GM21717 (cell line): ENCODE measurements around the gene SPSB1.

Source experiments
- ATAC-seq: cut with Tn5 transposase; IDR thresholded peaks from one replicate; pipeline ENCODE4 v1.9.1; 2021; ENCODE audit warnings: mild to moderate bottlenecking, moderate library complexity; ENCODE audit not compliant: unreplicated experiment

Gene SPSB1

DNA sequence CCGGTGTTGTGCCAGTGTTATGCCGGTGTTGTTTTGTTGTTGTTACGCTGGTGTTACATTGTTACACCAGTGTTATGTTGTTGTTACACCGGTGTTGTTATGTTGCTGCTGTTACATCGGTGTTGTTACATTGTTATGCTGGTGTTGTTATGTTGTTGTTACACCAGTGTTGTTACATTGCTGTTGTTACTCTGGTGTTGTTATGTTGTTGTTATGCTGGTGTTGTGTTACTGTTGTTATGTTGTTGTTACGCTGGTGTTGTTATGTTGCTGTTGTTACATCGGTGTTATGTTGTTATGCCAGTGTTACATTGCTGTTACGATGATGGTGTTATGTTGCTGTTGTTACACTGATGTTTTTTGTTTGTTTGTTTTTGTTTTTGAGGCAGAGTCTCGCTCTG is 34.1 kb upstream of the SPSB1 start:
- no peak for ATAC-seq

DNA sequence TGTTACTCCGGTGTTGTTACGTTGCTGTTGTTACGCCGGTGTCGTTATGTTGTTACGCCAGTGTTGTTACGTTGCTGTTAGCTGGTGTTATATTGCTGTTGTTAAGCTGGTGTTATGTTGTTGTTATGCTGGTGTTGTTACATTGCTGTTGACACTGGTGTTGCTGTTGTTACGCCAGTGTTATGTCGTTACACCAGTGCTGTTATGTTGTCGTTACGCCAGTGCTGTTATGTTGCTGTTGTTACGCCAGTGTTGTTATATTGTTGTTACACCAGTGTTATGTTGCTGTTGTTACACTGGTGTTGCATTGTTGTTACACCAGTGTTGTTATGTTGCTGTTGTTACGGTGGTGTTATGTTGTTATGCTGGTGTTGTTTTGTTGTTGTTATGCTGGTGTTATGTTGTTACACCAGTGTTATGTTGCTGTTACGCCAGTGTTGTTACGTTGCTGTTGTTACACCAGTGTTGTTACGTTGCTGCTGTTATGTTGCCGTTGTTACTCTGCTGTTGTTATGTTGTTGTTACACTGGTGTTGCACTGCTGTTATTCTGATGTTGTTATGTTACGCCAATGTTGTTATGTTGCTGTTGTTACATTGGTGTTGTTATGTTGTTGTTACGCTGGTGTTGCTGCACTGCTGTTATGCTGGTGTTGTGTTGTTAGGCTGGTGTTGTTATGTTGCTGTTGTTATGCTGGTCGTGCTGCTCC is 32.5 kb upstream of the SPSB1 start:
- no peak for ATAC-seq

DNA sequence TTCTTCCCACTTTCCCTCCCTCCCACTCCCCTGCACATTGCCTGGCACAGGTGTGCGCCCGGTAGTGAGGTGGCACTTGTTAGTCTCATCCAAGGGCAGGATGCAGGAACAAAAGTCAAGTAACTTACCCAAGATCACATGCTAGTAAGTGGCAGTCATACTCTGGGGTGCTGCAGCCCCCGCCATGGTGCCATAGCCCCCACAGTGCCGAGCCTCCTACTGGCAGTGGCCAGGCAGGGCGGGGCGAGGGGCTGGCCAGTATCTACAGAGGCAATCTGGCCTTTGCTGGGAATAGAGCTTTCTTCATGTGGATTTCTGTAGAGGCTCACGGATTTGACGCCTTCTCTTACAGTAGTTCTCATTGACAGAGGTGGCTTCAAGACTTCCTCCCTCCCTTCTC is 31.2 kb upstream of the SPSB1 start:
- no peak for ATAC-seq

DNA sequence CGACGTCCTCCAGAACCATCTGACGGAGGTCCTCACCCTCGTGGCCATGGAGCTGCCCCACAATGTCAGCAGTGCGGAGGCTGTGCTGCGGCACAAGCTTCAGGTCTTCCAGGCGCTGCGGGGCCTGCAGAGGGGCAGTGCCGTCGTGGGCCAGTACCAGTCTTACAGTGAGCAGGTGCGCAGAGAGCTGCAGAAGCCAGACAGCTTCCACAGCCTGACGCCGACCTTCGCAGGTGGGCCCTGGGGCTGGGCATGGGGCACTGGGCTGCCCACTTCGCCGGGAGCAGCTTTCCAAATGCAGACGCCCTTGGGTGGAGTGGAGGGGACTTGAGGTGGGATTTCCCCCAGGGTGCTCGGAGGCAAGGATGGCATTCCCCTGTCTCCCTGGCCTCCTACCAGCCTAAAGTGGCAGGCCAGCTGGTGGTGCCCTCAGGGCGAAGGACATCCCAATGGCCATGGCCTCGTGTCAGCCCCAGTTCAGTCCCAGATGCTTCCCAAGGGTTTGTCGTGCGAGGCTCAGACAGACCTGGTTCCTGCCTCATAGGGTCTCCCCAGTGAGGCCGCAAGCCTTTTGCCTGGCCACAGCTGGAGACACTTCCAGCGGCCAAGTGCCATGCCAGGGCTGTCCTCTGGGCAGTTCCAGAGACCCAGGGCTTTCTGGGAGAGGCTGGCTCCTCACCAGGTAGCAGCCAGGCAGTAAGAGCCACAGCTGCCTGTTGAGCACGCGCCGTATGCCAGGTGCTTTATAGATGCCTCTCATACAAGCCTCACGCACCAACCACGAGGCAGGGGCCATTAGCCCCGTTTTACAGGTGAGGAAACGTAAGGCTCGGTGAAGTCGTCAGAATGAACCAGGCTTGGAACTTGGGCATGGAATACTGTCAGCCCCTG is 30.4 kb upstream of the SPSB1 start:
- no peak for ATAC-seq

DNA sequence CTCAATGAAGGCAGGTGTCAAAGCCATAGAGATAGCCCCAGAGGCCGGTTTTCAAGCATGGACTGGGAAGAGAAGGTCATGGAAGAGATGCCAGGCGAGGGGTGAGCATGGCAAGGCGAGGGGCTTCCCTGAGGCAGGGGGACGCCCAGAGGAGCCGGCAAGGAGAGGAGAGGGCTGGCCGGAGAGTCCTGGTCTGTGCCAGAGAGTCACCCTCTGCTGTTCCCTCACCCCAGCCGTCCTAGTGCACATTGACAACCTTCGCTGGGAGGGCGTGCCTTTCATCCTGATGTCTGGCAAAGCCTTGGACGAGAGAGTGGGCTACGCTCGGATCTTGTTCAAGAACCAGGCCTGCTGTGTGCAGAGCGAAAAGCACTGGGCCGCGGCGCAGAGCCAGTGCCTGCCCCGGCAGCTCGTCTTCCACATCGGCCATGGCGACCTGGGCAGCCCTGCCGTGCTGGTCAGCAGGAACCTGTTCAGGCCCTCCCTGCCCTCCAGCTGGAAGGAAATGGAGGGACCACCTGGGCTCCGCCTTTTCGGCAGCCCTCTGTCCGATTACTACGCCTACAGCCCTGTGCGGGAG is 29.3 kb upstream of the SPSB1 start:
- ATAC-seq = no peak

DNA sequence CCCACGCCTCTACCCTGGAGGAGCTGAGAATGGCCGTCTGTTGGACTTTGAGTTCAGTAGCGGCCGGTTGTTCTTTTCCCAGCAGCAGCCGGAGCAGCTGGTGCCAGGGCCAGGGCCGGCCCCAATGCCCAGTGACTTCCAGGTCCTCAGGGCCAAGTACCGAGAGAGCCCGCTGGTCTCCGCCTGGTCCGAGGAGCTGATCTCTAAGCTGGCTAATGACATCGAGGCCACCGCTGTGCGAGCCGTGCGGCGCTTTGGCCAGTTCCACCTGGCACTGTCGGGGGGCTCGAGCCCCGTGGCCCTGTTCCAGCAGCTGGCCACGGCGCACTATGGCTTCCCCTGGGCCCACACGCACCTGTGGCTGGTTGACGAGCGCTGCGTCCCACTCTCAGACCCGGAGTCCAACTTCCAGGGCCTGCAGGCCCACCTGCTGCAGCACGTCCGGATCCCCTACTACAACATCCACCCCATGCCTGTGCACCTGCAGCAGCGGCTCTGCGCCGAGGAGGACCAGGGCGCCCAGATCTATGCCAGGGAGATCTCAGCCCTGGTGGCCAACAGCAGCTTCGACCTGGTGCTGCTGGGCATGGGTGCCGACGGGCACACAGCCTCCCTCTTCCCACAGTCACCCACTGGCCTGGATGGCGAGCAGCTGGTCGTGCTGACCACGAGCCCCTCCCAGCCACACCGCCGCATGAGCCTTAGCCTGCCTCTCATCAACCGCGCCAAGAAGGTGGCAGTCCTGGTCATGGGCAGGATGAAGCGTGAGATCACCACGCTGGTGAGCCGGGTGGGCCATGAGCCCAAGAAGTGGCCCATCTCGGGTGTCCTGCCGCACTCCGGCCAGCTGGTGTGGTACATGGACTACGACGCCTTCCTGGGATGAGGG is 28.5 kb upstream of the SPSB1 start:
- no peak for ATAC-seq

DNA sequence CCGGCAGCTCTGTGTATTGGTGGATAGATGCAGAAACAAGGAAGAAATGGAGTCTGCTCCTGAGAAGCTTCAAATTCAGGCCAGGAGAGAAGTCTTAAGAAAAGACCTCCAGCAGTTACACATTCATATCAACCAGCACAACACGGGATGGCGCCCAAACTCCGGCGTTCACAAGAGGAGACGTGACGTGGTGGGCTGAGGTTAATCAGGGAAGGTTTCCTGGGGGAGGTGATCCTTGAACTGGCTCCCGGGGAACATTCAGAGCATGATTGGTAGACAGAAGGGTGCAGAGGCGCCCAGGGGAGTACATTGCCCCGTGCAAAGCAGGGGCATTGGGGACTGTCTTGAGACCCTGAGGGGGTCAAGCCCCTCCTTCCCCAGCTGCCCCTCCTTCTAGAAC is 27.7 kb upstream of the SPSB1 start:
- no peak for ATAC-seq

DNA sequence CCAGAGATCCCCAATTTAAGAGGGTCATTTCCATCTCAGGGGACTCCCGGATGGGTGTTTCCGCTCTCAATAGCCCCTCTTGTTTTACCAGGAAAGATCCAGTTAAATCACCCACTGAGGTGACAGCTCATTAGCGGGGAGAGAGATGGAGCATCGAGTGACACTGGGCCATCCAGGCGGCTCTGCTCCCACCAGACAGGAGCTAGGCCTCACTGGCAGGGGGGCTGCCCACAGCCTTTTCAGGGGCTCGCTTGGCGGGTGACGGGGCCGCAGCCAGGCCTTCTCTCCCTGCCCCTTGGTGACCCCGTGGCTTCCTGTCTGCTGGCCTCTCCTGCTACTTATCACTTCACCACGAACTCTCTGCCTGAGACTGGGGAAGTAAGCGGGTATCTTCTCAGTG is 26.7 kb upstream of the SPSB1 start:
- no peak for ATAC-seq

DNA sequence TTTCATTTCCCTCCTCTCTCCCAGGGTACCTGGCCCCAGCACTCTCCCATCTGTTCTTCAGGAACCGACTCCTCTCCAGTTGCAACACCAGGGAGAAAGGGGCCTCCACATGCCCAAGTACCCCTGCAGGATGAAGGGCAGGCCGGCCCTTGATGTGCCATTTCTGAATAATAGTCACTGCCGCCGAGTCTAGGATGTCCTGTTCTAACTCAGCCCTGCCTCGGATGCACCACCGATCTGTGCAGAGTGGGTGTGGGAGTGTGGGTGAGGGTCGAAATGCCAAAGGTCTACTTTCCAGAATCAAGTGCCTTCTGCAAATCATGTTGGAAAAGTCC is 25.4 kb upstream of the SPSB1 start:
- no peak for ATAC-seq

DNA sequence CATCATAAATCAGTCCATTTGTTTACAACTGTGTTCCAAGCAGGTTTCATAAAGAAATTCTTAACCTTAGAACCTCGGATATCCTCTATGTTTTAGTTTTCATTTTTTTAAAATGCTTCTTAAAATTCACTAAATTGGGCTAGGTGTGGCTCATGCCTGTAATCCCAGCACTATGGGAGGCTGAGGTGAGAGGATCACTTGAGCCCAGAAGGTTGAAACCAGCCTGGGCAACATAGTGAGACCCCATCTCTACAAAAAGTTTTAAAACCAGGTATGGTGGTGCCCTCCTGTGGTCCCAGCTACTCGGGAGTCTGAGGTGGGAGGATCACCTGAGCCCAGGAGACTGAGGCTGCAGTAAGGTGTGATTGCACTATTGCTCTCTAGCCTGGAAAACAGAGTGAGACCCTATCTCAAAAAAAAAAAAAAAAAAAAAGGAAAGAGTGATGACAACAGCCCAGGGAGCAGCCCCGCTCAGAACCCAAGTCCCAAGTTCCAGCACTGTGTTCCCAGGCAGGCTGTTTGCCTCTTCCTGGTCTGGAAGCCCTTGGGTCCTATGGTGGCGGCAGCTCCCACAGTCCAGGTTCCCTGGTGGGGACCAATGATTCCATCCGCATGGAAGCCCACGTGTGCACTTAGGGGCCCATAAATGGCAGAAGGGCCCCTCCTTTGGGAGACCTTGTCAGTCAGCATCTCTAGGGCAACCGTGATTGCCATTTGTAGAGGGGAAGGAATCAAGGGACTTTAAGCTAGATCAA is 24.7 kb upstream of the SPSB1 start:
- ATAC-seq = no peak

DNA sequence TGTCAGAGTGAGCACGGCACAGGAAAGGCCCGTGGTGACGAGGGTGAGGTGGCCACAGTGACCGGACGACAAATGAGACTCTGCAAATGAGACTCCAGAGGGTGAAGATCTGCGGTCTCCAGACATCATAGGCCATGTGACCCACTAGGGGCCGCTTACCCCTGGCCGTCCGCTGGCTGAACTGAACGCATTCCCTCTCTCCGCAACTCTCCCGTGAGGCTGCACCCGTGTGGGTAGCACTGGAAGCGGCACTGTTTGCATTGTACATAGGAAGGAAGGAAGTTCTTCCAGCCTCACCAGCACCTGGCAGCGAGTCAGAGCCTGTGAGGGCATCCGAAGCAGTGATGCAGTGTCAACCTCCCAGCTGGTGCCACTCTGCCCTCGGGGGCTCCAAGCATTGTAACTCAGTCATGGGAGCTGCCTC is 23.6 kb upstream of the SPSB1 start:
- no peak for ATAC-seq

DNA sequence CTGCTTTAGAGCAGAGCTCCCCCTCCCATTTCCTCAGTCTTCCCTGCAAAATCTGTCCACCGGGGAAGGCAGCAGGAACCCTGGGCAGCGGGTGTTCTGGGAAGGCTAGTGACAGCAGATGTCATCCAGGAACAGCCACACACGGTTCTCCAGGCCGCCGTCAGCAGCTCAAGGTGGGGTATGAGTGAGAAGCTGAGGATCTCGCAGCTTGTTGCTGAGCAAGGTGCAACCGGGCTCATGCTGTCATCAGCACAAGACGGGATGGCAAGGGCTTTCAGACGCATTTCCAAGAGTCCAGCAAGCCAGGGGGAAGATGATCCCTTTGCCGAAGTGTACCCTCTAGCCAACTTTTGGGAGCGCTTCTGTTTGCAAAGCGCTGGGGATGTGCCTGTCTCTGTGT is 23.0 kb upstream of the SPSB1 start:
- no peak for ATAC-seq

DNA sequence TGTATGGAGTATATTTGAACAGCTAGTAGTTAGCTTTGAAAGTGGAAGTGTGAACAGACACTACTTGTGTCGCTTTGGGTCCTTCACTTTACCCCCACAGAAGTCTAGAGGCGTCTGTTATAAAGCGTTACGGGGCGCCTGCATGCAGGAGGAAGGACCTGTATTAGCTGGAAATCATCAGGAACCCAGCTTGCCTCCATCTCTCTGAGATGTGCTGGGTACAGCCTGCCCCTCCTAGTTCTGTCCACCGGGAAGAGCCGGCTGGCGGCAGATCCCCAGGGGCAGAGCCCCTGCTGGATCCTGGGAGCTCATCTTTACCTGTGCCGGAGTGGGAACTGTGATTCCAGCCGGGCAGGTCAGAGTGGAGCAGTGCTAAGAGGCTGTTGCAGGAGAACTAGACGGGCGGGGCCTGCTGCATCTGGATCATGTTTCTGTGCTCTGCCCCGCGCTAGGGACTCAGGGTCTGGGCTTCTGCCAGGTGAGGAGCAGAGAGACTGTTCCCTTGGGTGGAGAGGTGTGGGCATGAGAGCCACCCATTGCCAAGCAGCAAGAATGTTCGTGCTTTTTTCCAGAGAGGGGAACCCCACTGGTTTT is 22.3 kb upstream of the SPSB1 start:
- no peak for ATAC-seq

DNA sequence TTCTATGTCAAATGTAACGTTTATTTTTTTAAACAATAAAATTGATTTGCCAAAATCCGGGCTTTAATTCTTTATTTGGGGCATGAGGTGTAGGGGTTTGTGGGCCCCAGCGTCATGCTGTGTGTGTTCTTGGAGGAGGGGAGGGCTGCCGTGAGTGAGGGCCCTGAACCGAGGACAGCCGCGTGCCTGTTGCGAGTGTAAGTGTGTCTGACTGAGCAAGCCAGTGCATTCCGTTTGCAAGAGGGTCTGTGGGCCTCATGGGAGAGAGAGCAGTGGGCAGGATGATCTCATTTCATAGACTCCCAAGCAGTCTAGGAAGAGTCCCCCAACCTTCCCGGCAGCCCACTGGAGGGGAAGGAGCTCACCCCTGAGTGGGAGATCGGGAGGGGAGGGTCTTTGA is 21.4 kb upstream of the SPSB1 start:
- no peak for ATAC-seq

DNA sequence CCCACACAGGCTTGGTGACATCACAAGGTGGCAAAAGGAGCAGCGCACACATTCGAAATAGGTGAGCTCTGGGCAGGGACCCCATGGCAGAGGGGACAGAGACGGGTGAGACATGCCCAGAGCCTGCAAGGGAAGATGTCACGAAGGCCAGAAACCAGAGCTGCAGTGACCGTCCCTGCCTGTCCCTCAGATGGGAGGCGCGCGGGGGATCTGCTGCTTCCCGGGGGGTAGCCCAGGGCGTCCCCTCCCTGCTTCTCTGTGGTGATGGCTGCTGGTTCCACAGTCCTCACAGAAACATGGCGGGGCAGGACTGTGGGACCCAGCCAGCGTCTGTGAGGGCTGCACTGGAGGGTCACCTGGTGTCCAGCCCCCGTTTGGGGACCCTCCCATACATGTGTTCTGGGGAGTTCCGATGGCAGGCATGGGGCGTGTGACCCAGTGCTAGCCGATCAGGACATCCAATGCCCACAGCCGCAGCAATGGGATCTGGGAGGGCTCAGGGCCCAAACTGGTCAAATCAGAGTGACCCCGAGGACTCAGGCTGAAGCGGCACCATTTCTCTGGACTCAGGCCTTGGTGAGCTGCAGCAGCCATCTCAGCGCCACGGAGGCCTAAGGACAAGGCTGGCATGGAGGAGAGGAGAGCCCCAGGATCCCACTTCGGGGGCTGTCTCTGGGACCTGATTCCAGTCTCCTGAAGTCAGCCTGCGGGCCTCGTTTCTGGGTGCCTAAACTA is 20.7 kb upstream of the SPSB1 start:
- no peak for ATAC-seq

DNA sequence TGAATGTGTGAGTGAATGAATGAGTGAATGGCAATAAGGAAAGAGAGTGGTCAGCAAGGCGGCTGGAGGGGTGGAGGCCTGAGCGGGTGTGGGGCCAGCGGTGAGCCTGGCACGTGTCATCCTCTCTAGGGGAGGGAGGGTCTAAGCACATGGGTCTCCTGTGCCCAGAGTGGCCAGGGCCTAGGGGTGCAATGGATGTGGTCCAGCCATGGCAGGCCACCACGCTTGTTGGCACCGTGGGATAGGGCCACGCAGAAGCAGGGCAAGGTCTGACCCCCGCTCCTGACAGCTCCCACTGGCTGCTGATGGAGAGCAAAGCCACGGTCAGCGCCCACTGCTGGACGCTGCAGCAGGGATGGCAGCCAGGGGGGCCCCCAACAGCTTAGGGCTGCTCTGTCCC is 19.5 kb upstream of the SPSB1 start:
- no peak for ATAC-seq

DNA sequence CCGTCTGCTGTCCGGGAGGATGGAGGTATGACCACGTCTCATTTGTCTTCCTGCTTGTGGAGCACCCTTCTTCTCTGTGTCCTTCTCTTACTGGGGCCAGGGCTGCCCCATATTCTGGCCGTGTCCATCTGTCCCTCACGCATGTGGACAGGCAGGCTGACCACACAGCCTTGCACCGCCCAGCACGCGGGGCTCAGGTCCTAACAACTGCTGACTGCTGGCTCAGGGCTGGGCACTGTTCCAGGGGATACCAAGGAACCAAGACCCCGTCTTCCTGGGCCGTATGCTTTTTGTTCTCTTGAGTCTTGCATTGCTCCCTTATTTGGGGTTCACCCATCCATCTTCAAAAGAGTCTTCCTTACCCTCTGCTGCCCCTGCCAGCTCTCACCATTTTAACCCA is 17.5 kb upstream of the SPSB1 start:
- ATAC-seq = no peak

DNA sequence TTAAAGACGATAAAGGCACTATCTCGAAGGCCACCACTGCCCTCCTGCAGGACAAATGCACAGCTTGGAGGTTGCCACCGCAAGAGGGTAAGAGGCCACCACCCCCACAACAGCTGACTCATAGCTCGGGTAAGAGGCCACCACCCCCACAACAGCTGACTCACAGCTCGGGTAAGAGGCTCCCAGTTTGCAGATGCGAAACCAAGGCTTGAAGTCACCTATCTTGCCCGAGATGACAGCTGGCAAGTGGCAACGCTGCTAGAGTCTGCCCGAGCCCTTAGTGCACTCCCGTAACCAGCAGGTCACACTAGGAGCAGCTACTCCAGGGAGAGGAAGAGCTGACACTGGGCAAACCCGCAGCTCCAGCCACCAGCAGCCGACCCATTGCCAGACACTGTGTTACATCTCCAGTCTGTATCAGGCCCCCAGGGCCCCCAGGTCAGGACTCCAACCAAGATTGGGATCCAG is 17.1 kb upstream of the SPSB1 start:
- ATAC-seq = peak; percentile 89

DNA sequence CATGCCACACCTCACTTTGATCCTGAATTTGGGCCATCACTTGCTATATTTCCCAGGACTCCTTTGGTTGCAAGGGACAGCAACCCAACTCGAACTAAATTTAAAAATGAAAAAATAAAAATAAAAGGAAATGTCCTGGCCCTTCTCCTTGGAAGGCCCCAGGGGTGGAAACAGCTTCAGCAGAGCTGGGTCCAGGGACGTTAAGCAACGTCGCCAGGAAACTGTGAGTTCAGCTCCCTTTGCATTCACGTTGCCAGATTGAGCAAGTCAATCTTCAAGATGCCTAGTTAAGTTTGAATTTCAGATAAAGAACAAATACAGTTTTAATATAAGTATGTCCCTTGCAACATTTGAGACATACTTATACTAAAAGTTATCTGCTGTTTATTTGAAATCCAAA is 14.6 kb upstream of the SPSB1 start:
- no peak for ATAC-seq
